GM18505 (cell line): ENCODE data around the gene TRAF7.

Experiments
- ATAC-seq: cut with Tn5 transposase; IDR thresholded peaks from one replicate; pipeline ENCODE4 v1.9.1; 2021; ENCODE audit not compliant: unreplicated experiment
- POLR2A ChIP-seq: IDR thresholded peaks from 4 replicates; pipeline ENCODE4 v1.6.1; 2011; ENCODE audit warnings: borderline replicate concordance; ENCODE audit not compliant: insufficient read depth, insufficient read length; ENCODE audit errors: extremely low read depth

TRAF7 gene

DNA sequence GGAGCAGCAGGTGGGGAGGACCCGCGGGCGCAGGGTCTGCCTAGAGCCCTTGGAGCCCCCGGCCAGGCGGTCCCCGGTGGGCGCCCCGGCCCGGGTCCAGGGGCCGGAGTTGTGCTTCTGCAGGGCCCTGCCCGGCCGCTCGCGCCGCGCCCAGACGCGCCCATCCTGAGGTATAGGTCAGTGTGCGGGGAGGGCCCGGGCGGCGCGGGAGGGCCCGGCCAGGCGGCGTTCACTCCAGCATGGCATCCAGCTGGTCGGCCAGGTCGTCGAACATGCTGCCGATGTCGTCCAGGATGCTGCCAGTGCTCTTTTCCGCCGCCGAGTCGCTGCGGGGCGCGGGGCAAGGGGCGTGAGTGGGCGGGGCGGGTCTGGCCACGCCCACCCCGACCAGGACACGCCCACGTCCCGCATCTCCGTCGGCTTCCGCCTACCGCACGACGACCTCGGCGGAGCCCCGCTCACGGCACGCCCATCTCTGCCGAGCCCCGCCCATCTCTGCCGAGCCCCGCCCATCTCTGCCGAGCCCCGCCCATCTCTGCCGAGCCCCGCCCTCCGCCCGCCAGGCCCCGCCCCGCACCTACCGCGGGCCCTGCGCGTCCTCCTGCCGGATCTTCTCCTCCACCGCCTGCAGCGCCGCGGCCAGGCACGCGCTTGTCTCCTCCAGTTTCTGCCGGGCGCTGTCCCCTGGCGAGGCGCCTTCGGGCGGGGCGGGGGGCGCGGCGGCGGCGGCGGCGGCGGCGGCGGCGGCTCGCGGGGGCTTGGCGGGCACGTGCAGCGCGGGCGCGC is 22.9 kb downstream of the TRAF7 start:
- ATAC-seq = no peak
- no peak for TF ChIP-seq POLR2A

DNA sequence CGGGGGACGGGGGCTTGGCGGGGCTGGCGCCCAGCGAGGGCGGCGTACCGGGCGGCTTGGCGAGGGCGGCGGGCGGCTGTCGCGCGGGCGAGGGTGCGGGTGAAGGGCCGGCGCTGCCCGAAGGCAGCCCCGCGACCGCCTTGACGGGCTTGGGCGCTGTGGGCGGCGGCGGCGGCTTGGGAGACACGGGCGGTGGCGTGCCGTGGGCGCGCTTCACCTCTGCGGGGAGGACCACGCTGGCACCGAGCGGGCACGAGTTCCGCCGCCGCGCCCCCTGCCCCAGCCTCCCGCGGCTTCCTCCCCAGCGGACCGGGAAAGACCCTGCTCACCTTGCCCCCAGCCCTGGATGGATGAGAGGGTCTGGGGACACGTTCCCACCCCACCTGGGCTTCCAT is 23.5 kb downstream of the TRAF7 start:
- TF ChIP-seq POLR2A = no peak
- no peak for ATAC-seq

DNA sequence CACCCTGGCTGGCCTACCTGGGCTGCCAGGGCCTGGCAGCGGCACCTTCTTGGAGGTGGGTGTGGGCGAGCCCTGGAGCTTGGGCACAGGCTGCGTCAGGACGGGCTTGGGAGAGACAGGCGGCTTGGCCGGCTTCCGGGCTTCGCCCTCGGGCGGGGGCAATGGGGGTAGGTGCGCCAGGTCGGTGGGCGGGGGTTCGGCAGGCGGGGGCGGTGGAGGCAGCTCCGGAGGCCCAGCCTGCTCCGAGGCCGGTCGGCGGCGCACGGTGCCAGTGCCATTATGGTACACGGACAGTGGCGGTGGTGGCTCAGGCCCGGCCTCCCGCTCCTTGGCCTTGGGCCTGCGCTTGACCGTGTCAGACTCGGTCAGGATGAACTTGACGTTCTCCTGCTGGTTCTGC is 24.0 kb downstream of the TRAF7 start:
- no peak for TF ChIP-seq POLR2A

DNA sequence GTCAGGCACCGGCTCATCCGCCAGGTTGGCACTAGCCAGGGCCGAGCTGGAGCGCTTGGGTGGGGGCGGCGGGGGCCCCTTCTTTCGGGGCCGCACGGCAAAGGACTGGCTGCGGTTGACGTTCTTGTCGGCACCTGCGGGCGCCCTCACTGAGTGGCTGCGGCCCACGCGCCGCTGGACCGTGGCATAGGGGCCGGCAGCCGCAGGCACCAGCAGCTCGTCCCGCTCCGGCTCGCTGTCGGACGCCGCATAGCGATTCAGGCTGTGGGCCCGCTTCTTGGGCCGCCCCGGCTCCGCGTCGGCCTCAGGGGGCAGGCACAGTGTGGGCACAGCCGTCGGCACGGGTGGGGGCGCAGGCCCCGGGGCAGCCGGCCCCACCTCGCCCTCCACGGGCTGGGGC is 24.9 kb downstream of the TRAF7 start:
- ATAC-seq = no peak
- TF ChIP-seq POLR2A = no peak

More for the DNA sequence above, 24.0 kb downstream of the TRAF7 start:
- ATAC-seq = no peak

DNA sequence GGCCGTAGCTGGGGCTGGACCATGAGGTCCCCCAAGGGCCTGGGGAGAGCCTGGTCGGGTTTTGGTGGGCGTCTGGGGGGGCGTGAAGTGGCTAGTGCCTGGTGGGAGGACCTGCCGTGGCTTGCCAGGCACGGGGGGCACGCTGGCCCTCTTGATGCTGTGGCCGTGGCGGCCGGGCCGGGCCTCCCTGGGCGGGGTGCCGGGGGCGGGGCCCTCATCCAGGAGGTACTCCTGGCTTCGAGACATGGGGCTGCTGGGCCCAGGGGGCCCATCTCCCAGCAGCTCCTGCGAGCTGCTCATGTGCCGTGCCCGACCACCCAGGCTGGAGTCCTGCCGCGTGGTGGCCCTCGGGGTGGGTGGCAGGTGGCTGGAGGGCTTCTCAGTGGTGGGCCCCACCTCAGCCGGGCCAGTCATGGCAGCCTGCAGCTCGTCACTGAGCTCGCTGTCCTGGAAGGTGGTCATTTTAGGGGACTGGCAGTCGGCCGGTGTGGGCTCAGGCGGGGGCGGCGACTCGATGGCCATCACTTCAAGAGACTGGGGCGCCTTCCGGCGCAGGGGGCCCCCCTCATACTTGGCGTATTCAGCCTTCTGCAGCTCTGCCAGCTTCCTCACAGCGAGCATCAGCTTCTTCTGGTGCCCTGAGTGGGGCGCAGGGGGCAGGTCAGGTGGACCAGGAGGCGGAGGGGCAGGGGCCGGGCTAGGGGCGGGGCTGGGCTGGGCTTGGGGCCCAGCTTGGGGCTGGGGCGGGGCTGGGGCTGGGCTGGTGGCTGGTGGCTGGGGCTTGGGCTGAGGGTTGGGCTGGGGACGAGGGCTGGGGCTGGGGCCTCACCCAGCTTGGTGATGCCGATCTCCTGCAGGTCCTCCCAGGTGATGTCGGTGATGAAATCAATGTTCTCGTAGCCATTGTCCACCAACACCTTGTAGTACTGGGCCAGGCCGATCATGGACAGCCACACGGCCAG is 25.7 kb downstream of the TRAF7 start:
- ATAC-seq = no peak
- no peak for TF ChIP-seq POLR2A

DNA sequence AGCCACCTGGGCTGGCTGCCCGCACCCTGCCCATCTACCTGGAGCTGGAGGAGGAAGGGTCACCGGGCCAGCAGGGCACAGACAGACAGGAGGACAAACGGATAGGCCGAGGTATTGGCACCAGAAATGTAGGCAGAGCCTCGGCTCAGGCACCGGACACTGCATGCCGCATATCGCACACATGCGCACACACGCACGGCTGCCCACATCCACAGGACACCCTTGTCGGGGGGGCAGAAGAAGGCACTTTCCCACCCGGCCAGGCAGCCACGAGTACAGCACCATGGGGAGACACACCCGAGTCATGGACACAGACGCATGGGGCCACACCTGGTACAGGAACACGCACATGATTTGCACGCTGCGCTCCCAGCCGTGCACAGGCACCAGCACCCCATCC is 26.4 kb downstream of the TRAF7 start:
- ATAC-seq = no peak
- TF ChIP-seq POLR2A = no peak

DNA sequence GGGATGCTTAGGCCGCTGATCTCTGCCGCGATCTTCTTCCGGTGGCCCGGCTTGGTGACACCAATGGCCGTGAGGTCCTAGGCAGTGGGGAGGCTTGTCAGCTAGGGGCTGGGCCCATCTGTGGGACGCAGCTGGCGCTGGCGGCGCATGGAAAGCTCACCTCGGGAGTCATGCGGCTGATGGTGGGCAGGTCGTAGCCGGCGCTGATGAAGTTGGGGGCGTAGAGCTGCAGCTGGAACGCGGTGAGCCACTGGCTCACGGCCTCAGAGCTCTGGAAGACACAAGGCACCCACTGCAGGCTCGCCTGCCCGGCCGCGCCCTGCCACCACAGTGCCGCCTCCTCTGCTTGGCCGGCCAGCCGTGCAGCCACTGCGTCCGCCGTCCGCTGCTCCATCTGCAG is 28.1 kb downstream of the TRAF7 start:
- no peak for ATAC-seq
- TF ChIP-seq POLR2A = no peak

DNA sequence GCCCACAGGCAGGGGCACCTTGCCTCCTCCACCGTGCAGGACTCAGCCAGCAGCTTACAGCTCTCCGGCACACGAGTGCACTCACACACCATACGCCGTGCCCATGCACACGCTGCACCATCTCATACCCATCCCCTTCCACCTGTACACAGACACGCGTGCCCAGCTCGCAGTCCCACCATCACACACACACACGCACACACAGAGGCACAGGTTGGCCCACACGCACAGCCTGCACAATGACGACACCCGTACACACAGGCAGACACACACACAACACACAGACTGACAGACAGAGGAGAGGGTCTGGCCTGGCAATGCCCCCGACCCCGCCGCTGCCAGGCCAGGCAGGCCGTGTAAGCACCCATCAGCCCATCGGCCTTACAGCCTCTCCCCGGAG is 28.8 kb downstream of the TRAF7 start:
- ATAC-seq = no peak
- no peak for TF ChIP-seq POLR2A

DNA sequence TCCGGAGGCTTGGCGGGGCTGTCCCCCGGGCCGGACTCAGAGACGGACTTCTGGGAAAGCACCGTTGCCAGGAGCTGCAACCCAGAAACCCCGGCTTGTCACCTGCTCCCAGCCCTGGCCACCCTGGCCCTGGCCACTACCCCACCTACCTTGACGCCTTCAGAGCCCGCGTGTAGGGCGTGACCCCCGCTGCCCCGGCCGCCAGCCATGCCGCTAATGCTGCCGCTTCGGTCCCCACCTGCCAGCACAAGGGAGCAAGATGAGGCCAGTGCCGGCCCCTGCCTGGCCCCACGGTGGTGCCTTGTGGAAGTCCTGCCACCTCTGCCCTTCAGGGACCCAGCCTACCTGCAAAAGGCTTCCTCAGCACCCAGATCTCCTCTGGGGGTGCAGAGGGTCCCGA is 29.4 kb downstream of the TRAF7 start:
- ATAC-seq = no peak

DNA sequence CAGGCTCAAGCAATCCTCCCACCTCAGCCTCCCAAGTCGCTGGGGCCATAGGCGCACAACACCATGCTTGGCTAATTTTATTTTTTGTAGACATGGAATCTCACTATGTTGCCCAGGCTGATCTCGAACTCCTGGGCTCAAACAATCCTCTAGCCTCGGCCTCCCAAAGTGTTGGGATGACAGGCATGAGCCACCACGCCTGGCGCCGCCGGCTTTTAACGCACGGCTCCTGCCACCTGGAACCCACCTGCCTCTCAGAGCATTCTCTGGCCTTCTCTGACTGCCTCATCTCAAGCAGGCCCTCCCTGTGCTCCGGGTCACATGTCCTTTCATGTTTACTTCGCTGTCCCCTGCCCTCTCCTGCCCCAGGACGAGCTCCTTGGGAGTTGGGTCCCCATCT is 30.5 kb downstream of the TRAF7 start:
- TF ChIP-seq POLR2A = no peak
- no peak for ATAC-seq

More for the DNA sequence above, 29.4 kb downstream of the TRAF7 start:
- no peak for TF ChIP-seq POLR2A

DNA sequence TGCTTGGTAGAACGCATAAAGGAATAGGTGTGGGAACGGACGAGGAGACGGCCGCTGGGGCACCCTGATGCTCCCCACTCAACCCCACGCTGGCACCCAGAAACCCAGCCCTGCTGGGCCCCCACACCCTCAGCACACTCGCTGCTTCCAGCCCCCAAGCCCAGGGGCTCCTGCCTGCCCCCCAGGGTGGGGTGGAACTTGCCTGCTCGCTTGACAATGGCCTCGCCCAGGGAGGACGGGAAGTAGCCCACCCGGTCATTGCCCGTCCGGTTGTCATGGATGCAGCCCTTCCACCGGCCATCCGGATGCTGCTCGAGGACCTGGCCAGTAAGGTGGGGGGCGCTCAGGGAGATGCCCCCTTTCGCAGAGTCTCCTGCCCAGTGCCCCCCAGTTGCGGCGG is 30.9 kb downstream of the TRAF7 start:
- no peak for ATAC-seq
- TF ChIP-seq POLR2A = no peak

DNA sequence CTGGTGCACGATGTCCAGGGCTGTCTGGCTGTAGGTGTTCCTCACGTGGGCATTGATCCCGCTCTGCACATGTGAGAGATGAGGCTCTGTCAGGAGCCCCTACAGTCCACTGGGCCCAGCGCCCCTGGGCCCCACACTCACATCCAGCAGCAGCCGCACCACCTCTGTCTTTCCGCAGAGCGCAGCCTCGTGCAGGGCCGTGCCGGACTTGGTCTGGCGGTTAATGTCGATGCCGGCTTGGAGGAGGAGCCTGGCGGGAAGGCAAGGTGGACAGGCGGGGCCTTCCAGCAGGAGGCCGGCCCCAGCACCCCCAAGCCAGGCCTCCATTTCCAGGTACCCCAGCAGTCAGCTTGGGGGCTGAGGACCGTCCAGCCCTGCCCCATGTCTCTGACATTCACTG is 31.6 kb downstream of the TRAF7 start:
- TF ChIP-seq POLR2A = no peak
- ATAC-seq = no peak

DNA sequence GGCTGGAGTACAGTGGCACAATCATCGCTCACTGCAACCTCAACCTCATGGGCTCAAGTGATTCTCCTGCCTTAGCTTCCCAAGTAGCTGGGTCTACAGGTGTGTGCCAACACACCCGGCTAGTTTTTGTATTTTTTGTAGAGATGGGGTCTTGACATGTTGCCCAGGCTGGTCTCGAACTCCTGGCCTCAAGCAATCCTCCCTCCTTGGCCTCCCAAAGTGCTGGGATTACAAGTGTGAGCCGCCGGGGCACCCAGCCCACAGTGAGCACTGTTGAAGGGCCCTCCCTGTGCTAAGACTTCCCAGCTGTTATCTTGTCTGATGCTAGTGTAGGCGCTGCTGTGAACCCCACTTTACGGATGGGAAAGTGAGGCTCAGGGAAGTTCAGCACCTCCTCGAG is 32.8 kb downstream of the TRAF7 start:
- ATAC-seq = no peak

More for the DNA sequence above, 32.8 kb downstream of the TRAF7 start:
- TF ChIP-seq POLR2A = no peak
